Stimulated activated CD4-positive, alpha-beta T cell treated with anti-CD3 and anti-CD28 coated beads, Interleukin-4, amount 100 ng/mL, for 24 hours (primary cell): ENCODE data around the gene AGPAT3.
A peak's percentile ranks its signal among the peaks of the same experiment; 100 is the strongest.
"Not testable (repeated sequence)": the region's sequence is repeated elsewhere in the genome, so short reads cannot be mapped to it uniquely, and the experiment has no call there.

Experiments
- DNase-seq: peaks from one replicate; pipeline ENCODE4 v3.0.0-alpha.2; 2020

AGPAT3 gene

DNA sequence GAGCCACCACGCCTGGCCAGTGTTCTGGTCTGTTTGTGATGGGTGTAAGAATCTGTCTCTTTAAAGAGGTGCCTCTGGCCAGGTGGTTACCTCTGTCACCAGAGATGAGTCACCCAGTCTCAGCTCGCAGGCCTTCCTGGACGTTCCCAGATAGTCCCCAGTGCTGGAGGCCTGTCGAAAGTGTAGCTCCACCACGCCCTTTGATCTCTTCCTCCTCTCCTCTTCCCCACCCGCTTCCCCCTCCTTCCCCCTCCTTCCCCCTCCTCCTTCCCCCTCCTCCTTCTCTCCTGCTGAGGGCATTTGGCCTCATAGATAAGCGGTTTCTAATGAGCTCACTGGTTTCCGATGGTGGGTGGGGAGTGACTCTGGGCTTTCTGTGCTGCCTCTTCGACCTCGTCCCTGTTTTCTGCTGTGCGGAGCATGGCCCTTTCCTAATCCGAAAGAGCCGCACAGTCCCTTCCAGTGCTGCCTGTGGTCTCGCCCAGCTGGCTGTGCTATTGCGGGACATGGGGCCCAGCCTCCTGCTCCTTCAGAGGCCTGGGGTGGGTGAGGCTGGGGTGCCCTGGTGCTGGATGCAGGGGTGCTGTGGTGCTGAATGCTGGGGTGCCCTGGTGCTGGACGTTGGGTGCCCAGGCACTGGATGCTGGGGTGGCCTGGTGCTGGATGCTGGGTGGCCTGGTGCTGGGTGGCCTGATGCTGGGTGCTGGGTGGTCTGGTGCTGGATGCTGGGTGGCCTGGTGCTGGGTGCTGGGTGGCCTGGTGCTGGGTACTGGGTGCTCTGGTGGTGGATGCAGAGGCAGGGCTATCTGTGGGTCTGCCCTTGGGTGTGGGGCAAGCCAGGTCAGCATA, 19.2 kb downstream of the AGPAT3 start:
- DNase-seq: peak; percentile 30

DNA sequence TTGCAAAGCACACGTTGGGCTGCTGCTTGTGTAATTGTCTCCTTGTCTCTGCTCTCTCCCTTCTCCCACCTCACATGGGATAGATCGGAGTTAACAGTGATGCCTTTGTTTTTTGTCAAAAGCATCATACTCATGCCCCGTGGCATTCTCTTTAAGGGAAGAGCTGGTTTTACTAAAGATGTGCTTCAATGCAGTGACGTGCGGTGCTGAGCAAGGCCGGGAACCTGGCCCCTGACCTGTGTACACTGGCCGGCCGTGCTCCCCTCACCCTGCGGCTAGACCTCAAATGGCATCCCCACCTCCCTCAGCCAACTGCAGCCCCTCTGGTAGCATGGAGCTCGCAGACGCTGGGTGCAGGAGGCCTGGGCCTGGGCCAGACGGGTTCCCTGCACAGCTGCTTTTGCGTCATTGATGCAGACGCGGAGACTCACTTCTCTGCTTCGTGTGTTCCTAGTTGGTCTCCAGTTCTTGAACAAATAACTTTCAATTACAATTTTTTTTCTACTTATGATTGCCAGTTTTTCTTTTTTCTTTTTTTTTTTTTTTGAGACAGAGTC, 19.9 kb downstream of the AGPAT3 start:
- no peak for DNase-seq

DNA sequence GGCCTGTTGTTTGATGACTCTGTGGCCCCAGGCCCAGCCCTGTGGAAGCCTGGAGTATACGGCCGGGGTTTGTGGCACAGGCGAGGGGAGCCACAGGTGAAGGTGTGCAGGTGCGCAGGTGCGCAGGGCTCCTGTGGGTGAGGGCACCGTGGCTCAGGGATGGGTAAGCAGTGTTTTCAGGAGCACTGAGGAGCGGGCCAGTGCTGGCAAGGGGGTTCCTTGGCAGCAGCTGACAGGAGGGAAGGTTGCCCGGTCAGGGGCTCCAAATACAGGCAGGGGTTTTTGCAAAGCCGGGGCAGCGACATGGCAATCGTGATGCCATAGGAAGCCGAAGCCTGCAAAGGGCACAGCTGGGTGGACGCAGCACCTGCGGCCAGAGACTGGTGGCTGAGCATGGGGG, 20.7 kb downstream of the AGPAT3 start:
- no peak for DNase-seq

DNA sequence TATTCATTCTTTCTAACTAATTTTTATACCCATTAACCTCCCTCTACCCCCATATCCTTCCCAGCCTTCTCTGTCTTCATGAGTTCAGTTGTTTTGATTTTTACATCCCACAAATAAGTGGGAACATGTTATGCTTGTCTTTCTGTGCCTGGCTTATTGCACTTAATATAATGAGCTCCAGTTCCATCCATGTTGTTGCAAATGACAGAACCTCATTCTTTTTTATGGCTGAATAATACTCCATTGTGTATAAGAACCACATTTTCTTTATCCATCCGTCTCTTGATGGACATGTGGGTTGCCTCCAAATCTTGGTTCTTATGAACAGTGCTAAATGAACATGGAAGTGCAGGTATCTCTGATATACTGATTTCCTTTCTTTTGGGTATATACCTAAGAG, 21.5 kb downstream of the AGPAT3 start:
- no peak for DNase-seq

DNA sequence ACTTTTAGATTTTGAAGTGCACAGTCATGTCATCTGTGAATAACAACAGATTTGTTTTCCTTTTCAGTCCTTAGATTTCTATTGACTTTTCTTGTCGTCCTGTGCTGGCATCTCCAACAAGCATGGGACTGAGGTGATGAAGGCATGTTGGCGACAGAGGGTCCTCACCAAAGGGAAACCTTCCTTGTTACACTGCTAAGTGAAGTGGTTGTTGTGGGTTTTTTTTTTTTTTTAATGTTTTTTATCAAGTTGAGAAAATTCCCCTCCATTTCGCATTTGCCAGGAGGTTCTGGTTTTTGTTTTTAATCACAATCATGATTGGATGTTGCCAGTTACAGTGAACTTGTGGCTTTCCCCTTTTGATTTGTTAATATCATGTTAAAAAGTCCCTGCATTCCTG, 24.0 kb downstream of the AGPAT3 start:
- no peak for DNase-seq

DNA sequence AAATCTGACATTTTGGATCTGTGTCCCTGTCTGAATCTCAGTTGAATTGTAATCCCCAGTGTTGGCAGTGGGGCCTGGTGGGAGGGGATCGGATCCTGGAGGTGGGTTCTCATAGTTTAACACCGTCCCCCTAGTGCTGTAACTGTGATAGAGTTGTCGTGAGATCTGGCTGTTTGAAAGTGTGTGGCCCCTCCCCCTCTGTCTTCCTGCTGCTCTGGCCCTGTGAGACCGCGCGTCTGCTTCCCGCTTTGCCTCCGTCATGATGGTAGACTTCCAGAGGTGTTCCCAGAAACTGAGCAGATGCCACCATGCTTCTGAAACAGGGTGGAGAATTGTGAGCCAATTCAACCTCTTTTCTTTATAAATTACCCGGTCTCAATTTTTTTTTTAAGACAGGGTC, 25.0 kb downstream of the AGPAT3 start:
- no peak for DNase-seq

DNA sequence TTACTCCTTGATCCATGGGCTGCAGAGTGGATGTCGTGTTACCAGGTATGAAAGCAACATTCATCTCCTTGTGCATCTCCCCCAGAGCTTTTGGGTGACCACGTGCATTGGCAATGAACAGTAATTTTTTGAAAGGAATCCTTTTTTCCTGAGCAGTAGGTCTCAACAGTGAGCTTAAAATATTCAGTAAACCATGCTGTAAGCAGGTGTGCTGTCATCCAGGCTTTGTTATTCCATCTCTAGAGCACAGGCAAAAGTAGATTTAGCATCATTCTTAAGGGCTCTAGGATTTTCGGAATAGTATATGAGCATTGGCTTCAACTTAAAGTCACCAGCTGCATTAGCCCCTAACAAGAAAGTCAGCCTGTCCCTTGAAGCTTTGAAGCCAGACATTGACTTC, 27.3 kb downstream of the AGPAT3 start:
- no peak for DNase-seq

DNA sequence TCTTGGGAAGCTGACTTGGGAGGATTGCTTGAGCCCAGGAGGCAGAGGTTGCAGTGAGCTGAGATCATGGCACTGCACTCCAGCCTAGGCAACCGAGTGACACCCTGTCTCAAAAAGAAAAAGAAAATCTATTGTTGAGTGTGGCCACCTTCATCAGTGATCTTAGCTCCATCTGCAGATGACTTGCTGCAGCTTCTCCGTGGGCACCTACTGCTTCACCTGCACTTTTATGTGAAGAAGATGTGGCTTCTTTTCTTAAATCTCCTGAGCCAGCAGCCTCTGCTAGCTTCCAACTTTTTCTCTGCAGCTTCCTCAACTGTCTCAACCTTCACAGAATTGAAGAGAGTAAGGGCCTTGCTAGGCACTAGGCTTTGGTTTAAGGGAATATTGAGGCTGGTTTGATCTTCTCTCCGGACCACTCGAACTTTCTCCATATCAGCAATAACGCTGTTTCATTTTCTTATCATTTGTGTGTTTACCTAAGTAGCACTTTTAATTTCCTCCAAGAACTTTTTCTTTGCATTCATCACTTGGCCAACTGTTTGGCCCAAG, 28.0 kb downstream of the AGPAT3 start:
- no peak for DNase-seq

DNA sequence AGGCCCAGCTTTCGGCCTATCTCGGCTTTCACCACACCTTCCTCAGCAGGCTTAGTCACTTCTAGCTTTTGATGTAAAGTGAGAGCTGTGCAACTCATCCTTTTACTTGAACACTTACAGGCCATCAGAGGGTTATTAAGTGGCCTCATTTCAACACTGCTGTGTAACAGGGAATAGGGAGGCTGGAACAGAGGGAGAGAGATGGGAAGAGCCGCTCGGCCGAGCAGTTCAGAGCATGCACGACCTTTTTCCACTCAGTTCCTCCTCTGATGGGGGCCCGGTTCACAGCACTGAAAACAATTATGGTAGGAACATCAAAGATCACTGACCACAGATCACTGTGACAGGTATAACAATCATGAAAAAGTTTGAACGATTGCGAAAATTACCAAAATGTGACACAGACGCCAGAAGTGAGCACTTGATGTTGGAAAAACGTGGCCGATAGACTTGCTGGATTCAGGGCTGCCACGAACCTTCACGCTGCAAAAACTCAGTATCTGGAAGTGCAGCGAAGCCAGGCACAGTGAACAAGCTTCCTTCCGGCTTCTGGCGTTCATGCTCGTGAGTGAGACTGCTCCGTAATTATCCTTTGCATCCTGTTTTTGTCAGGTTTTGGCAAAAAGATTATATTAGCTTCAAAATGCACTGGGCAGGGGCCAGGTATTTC, 28.6 kb downstream of the AGPAT3 start:
- peak; percentile 40 for DNase-seq

DNA sequence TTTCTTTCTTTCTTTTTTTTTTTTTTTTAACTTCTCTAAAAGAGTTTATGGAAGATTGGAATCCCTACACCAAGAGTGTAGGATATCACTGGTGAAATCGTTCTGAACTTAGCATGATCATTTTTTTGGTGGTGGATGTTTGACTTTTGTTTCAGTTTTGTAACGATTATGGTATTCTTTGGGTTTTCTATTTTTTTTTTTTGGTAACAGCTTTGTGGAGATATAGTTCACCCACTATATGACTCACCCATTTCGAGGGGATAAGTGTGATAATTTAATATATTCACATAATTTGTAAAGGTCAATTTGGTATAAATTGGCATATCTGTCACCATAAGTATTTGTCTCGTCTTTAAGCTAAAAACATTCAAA, 29.2 kb downstream of the AGPAT3 start:
- no peak for DNase-seq

DNA sequence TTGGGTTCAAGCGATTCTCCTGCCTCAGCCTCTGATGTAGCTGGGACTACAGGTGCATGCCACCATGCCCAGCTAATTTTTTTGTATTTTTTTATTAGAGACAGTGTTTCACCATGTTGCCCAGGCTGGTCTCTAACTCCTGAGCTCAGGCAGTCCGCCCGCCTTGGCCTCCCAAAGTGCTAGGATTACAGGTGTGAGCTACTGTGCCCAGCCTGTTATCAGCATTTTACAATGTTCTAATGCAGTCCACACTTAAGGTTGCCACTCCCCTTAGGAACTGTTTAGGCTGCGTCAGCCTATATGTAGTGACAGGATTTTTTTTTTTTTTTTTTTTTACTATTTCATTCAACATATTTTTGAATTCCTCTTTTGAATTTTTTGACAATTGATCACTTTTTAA, 30.2 kb downstream of the AGPAT3 start:
- DNase-seq: no peak

DNA sequence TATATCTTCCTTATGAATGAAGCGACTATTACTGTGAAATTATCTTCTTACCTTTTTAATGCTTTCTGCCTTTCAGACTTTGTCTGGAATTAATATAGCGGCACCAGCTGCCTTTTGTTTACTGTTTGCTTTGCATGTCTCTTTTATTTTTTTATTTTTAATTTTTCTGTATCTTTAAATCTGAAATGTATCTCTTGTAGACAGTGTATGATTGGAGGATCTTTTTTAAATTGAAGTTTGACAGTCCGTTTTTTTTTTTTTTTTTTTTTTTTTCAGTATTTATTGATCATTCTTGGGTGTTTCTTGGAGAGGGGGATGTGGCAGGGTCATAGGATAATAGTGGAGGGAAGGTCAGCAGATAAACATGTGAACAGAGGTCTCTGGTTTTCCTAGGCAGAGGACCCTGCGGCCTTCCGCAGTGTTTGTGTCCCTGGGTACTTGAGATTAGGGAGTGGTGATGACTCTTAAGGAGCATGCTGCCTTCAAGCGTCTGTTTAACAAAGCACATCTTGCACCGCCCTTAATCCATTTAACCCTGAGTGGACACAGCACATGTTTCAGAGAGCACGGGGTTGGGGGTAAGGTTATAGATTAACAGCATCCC, 31.8 kb downstream of the AGPAT3 start:
- not testable (repeated sequence) for DNase-seq

DNA sequence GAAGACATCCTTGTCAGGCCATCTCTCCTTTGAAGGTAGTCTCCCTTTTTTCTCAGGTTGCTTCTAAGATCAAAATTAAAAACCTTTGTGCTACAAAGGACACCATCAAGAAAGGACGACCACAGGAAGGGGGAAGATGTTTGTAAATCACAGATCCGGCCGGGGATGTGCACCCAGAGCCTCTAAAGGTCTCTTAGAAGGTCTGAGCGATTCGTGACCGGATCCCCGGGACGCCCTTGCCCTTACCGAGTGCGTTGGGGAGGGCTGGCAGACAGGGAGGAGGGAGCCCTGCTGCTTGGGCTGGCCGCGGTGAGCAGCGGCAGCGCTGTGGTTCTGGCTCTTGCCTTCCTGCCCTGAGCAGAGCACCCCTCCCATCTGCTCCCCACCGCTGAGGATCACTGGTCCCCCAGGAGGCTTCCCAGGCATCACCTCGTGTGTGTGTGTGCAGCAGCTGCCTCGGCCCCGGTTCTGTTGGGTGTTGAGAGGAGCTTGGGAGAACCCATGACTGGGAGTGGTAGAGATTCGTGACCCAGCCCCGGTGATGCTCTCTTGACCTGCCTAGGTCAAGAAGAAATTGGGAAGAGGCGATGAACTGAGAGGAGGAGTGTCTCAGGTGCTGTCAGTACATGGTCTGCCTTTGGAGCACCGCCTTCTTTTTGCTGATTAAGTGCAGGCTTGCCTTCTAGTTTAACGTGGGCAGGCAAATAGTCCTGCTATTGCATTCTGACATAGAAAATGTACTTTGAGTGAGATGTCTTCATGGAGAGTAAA, 34.5 kb downstream of the AGPAT3 start:
- no peak for DNase-seq

DNA sequence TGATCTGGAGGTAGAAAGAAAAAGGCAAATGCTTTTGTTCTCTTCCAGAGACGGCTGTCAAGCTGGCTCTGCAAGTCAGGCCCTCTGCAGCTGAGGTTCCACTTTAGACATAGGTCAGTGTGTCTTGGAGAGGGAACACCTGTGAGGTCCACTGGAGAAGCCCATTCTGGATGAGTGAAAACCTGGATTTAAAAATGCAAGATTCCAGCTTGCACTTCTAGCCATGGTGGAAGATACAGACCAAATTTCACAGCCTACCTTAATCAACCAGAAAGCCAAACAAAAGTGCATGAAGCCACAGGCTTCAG, 35.0 kb downstream of the AGPAT3 start:
- no peak for DNase-seq

DNA sequence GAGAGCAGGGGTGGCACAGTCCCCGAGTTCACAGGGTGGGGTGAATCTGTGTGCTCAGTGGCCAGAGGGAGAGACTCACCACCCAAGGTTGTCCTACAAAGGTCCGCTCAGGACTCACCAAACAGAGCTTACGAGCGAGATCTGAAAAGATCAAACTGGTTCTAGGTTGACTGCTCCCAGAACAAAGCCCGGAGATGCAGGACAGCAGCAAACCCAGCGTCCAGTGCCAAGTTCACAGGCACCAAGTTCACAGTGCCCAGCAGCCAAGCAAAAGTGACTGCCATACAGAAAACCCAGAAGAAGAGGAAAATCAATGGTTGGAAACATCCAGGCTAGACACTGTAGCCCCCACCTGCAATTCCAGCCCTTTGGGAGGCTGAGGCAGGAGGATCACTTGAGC, 35.7 kb downstream of the AGPAT3 start:
- DNase-seq: no peak

DNA sequence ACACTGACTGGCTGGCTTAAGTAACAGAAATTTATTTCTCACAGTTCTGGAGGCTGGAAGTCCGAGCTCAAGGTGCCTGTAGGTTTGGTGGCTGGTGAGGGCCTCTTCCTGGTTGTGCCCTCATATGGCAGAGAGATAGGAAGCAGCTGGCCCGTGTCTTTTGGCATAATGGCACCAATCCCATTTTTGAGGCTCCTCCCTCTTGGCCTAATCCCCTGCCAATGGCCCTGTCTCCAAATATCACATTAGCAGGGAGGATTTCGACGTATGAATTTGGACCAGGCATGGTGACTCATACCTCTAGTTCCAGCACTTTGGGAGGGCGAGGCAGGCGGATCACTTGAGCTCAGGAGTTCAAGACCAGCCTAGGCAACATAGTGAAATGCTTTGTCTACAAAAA, 37.4 kb downstream of the AGPAT3 start:
- DNase-seq: no peak

DNA sequence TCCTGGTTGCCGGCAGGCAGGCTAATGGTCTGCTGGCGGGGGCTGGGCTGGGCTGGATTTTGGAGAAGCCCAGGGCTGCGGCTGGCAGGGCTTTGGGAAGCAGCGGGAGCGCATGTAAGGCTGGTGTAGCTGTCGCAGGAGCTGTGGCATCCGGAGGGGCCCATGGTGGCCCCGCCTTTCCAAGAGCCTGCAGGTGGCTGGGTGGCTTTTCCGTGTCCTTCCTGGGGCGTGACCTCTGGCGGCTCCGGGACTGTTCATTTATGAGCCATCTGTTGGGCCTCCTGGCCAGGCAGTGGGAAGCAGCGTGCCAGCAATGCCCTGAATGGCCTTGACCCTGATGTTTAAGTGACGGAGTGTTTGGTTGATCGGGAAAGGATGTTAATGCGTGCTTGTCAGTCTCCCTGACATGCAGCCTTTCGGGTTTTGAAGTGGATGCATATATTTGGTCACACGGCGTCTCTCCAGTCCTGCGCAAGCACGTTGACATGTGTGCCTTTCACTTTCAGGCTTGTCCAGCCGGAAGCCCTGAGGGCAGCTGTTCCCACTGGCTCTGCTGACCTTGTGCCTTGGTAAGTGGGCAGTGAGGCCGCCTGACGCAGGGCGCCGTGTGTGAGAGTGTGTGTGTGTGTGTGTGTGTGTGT, 38.5 kb downstream of the AGPAT3 start:
- no peak for DNase-seq

DNA sequence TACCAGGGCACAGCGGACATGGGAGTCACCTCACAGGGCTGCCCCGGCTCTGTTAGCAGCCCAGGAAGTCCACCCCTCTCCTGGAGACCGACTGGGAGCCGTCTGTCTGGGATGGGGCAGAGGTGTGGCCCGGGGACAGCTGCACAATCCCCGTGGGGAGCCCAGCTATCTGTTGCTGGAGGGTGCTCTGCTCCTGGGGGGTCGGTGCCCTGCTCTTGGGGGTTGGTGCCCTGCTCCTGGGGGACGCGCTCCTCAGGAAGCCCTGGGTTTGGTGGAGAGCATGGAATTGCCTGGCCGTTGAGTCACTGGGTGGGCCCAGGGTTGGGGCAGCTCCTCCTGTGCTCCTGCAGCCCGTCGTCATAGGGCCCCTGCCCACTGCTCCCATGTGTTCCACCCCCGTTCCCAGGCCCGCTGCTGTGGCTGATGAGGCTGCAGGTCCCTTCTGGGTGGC, 39.3 kb downstream of the AGPAT3 start:
- no peak for DNase-seq

DNA sequence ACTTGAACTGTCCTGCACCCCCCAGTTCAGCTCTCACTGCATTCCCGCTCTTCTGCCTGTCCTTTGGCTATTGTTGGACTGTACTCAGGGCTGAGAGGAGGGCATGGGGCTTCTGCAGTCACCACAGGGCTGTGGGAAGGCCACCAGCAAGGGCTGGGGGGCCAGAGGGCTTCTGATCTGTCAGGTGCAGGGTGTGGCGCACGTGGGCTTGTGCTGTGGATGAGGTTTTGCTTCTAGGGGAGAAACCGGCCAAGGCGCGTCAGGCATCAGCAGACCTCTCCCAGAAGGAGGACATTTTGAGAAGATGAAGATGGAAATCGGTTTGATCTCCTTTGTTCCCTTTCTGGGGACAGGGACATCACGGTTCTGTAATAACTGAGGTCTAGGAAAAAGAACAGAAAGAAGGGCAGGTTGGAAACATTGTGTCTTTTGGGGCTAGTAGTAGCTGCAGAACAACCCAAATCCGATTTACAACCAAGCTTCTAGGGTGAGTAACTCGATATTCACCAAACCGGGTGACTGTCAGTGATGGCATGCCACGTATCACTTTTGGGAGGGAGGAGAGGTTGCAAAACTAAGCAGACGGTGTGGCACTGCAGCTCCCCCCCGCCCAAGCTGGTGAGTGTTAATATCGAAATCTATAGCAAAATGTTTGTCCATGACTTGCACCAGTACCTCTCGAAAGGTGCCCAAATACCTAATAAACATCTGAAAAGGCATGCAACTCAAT, 40.9 kb downstream of the AGPAT3 start:
- no peak for DNase-seq

DNA sequence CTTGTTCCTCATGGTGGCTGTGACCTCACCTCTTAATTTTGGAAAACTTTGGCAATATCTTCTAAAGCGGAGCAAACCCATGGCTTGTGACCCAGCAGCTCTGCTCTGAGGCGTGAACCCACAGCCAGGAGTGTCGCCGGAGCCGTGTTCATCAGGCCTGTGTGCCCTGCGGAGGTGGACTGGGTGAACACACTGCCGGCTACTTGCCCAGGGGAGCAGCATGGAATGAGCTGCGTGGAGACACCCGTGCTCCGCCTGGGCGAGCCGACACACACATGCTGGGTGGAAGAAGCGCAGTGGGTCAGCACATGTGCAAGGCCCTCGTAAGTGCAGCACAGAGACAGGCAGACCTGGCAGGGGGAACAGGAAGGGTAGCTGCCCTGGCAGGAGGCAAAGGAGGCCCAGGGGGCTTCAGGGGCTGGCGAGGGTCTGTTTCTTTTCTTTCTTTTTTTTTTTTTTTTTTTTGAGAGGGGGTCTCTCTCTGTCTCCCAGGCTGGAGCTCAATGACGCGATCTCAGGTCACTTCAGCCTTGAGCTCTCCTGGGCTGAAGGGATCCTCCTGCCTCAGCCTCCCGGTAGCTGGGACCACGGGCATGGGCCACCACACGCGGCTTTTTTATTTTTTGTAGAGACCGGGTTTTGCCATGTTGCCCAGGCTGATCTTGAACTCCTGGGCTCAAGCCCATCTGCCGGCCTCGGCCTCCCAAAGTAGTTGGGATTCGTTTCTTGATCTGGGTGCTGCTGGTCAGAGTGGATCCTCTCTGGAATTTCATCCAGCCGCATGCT, 41.8 kb downstream of the AGPAT3 start:
- DNase-seq: no peak

DNA sequence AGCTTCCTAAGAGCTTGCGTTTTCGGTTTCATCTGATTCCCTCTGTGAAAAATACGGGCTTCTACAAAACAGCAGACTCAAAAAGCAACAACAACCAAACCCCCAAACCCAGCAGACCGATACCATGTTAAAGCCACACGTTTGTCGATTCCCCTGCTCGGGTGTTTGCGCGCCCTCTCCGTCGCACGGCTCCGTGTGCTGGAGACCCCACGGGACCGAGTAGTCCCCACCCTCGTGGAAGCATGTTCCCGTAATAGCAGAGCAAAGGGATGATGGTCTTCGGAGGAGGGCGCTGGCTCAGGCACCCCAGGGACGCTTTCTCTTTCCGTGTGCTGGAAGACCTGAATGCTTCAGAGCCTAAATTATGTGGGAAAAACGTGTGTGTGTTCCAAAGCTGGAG, 42.7 kb downstream of the AGPAT3 start:
- DNase-seq: no peak
